SK-N-SH (cell line): ENCODE measurements around the gene PTPN5. TPM values are rescaled to one million over a fixed set of nuclear protein-coding genes. Genes with fewer than 3 reads are reported as not detected.

Experiments
- CTCF ChIA-PET: fragments of 300-600, 350-600 bp; formaldehyde crosslinking; extraction: SDS; loops from one replicate; lab custom pipeline; 2021; lab: Yijun Ruan, JAX
- POLR2A ChIA-PET: fragments of 350-600 bp; sonication (Branson Sonifier 250); formaldehyde crosslinking; extraction: SDS; loops from one replicate; lab custom pipeline; 2020; ENCODE audit warnings: antibody characterized with exemption, inconsistent platforms; lab: Yijun Ruan, JAX
- DNase-seq: peaks from one replicate; pipeline ENCODE4 v3.0.0; 2012
- H2AFZ ChIP-seq: fragments of 200-600 bp; sonication (generic); 2 replicates; pipeline ENCODE4 v1.8.1; 2016; ENCODE audit warnings: antibody characterized with exemption, mild to moderate bottlenecking, low read depth
- H3F3A ChIP-seq: fragments of 200-600 bp; sonication (generic); replicated peaks from 2 replicates; pipeline ENCODE3; 2016; ENCODE audit warnings: antibody characterized with exemption, mild to moderate bottlenecking; ENCODE audit not compliant: insufficient read depth
- H3K27ac ChIP-seq, 2 experiments: fragments of 200-500 bp in 1 of 2; fragments of 200-600 bp in 1 of 2; sonication (Bioruptor generic) in 1 of 2; sonication (generic), shearing (Covaris generic) in 1 of 2; 2 replicates each; pipeline versions ENCODE4 v1.5.1 to v1.6.1; 2014 to 2016; ENCODE audit warnings: low read depth in 2 of 2, inconsistent platforms in 1 of 2, low read length in 1 of 2, mild to moderate bottlenecking in 1 of 2, mixed read lengths in 1 of 2
- H3K27me3 ChIP-seq: fragments of 200-600 bp; sonication (generic), shearing (Covaris generic); 2 replicates; pipeline ENCODE4 v1.6.1; 2016; ENCODE audit warnings: mixed run types; ENCODE audit not compliant: insufficient read depth
- H3K36me3 ChIP-seq, 2 experiments: fragments of 200-500 bp in 1 of 2; fragments of 200-600 bp in 1 of 2; sonication (Bioruptor generic) in 1 of 2; sonication (generic) in 1 of 2; replicated peaks in 1 of 2; 2 replicates each; pipeline versions ENCODE3 to v1.5.1; 2014 to 2016; ENCODE audit warnings: low read length in 1 of 2, mild to moderate bottlenecking in 1 of 2; ENCODE audit not compliant: insufficient read depth in 2 of 2, control insufficient read depth in 1 of 2
- H3K4me1 ChIP-seq, 2 experiments: fragments of 200-500 bp in 1 of 2; fragments of 200-600 bp in 1 of 2; sonication (Bioruptor generic) in 1 of 2; sonication (generic), shearing (Covaris generic) in 1 of 2; 2 replicates each; pipeline versions ENCODE4 v1.5.1 to v1.6.1; 2014 to 2016; ENCODE audit warnings: low read depth in 1 of 2, low read length in 1 of 2, mixed run types in 1 of 2; ENCODE audit not compliant: insufficient read depth in 2 of 2, control insufficient read depth in 1 of 2
- H3K4me2 ChIP-seq: fragments of 200-600 bp; sonication (generic), shearing (Covaris generic); 2 replicates; pipeline ENCODE4 v1.6.1; 2017; ENCODE audit warnings: mixed run types
- H3K4me3 ChIP-seq, 2 experiments: fragments of 200-500 bp in 1 of 2; fragments of 200-600 bp in 1 of 2; sonication (Bioruptor generic) in 1 of 2; sonication (generic), shearing (Covaris generic) in 1 of 2; 2 replicates each; pipeline versions ENCODE4 v1.5.1 to v1.8.1; 2014 to 2016; ENCODE audit warnings: low read depth in 2 of 2, inconsistent platforms in 1 of 2, low read length in 1 of 2, mild to moderate bottlenecking in 1 of 2, mixed read lengths in 1 of 2, moderate library complexity in 1 of 2
- H3K79me2 ChIP-seq: fragments of 200-600 bp; sonication (generic); 2 replicates; pipeline ENCODE4 v1.8.1; 2017; ENCODE audit warnings: mild to moderate bottlenecking; ENCODE audit not compliant: insufficient read depth
- H3K9ac ChIP-seq: fragments of 200-600 bp; sonication (generic); 2 replicates; pipeline ENCODE4 v1.6.1; 2017; ENCODE audit warnings: mixed run types
- H3K9me2 ChIP-seq: fragments of 200-600 bp; sonication (generic); 2 replicates; pipeline ENCODE4 v1.6.1; 2017; ENCODE audit warnings: mixed run types
- H3K9me3 ChIP-seq: fragments of 200-600 bp; sonication (generic); 2 replicates; pipeline ENCODE4 v1.6.1; 2017; ENCODE audit warnings: mixed run types, mild to moderate bottlenecking, moderate library complexity
- H4K20me1 ChIP-seq: fragments of 200-600 bp; sonication (generic); 2 replicates; pipeline ENCODE4 v1.6.1; 2017; ENCODE audit warnings: mild to moderate bottlenecking, mixed run types; ENCODE audit not compliant: insufficient read depth
- FOSL2 ChIP-seq: IDR thresholded peaks from 2 replicates; pipeline ENCODE4 v1.4.0; 2012; ENCODE audit warnings: low read depth, mild to moderate bottlenecking, moderate library complexity, borderline replicate concordance
- FOXJ3 ChIP-seq: sonication (generic); formaldehyde crosslinking; IDR thresholded peaks from 2 replicates; pipeline ENCODE4 v1.5.1; 2020; ENCODE audit warnings: mild to moderate bottlenecking, missing genetic modification reagents
- GABPA ChIP-seq: IDR thresholded peaks from 2 replicates; pipeline ENCODE4 v1.4.0; 2012; ENCODE audit warnings: low read depth, mild to moderate bottlenecking
- GATA2 ChIP-seq: sonication (generic); formaldehyde crosslinking; IDR thresholded peaks from 2 replicates; pipeline ENCODE4 v1.5.0; 2020; ENCODE audit warnings: mild to moderate bottlenecking, missing genetic modification reagents
- JUND ChIP-seq: IDR thresholded peaks from 2 replicates; pipeline ENCODE4 v1.4.0; 2012
- NRF1 ChIP-seq: IDR thresholded peaks from 2 replicates; pipeline ENCODE4 v1.6.1; 2012; ENCODE audit warnings: low read depth, mild to moderate bottlenecking, low read length
- RXRA ChIP-seq: IDR thresholded peaks from 2 replicates; pipeline ENCODE4 v1.4.0; 2012; ENCODE audit warnings: low read depth, mild to moderate bottlenecking, borderline replicate concordance
- SIN3A ChIP-seq: IDR thresholded peaks from 2 replicates; pipeline ENCODE4 v1.6.1; 2012; ENCODE audit warnings: low read depth, mild to moderate bottlenecking, low read length, moderate library complexity, borderline replicate concordance
- YY1 ChIP-seq: IDR thresholded peaks from 2 replicates; pipeline ENCODE4 v1.4.0; 2012; ENCODE audit warnings: low read depth, mild to moderate bottlenecking
- WGBS: methylation state at CpG from one replicate; pipeline ENCODE4 v1.1.6; 2017; ENCODE audit warnings: low lambda C conversion rate; 5-methylcytosine and 5-hydroxymethylcytosine counted together
- polyA plus RNA-seq, 3 experiments: library from polyadenylated mRNA; depleted of rRNA; stranded (reverse); fragments of >200 nt; gene quantifications; 2 replicates each; pipeline ENCODE4 v1.2.3, GENCODE V29; 2012
- TF ChIP-seq, protein P1 (sequence below): IDR thresholded peaks from 2 replicates; pipeline ENCODE4 v1.4.0; 2012; ENCODE audit warnings: low read depth, borderline replicate concordance
- TF ChIP-seq, protein P2 (sequence below): fragments of 150-350 bp; IDR thresholded peaks from 2 replicates; pipeline ENCODE4 v1.6.1; 2017; ENCODE audit warnings: antibody characterized with exemption, low read length, low read depth, borderline replicate concordance
- TF ChIP-seq, protein P3 (sequence below): IDR thresholded peaks from 2 replicates; pipeline ENCODE4 v1.4.0; 2012; ENCODE audit warnings: low read depth, borderline replicate concordance
- TF ChIP-seq, protein P4 (sequence below): fragments of 200-600 bp; sonication (generic); IDR thresholded peaks from 2 replicates; pipeline ENCODE4 v1.6.1; 2017; ENCODE audit warnings: antibody characterized with exemption, mild to moderate bottlenecking, moderate library complexity

The PTPN5 gene
- polyA plus RNA-seq, 1 of the 3 experiments (the other 2 are of a cell fraction), result not detected

DNA sequence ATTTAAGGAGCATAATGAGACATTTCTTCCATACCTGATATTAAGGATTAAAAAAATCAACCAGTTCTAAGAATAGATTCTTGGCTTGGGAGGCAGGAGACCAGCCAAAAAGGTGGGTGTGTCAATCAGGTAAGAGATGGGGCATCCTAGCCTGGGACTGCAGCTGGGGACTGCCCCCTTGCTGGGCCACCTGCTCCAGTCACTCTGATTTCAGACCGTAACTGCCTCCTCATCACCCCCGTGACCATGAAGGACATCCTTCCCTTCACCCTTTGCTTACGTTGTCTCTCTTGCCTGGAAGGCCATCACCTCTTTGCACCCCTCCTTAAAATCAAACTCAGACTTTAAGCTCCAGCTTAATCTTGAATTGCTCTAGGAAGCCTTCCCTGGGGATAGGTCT, 17.9 kb downstream of the PTPN5 start:
- Histone ChIP-seq H2AFZ (no peak overlapping the region), H3K9me2 (no peaks in the 10 kb centered on the region), H3K27me3 (no peaks in the 10 kb centered on the region; the same call in 1 of the 2 replicates), H3K4me2 (no peak overlapping the region), H3K36me3 (no peaks in the 10 kb centered on the region), H3F3A (no peaks in the 10 kb centered on the region), H3K9ac (no peak overlapping the region)
- DNase-seq, result no peak
- TF ChIP-seq, protein P1, sequence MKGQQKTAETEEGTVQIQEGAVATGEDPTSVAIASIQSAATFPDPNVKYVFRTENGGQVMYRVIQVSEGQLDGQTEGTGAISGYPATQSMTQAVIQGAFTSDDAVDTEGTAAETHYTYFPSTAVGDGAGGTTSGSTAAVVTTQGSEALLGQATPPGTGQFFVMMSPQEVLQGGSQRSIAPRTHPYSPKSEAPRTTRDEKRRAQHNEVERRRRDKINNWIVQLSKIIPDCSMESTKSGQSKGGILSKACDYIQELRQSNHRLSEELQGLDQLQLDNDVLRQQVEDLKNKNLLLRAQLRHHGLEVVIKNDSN, result no peak
- TF ChIP-seq, protein P2, sequence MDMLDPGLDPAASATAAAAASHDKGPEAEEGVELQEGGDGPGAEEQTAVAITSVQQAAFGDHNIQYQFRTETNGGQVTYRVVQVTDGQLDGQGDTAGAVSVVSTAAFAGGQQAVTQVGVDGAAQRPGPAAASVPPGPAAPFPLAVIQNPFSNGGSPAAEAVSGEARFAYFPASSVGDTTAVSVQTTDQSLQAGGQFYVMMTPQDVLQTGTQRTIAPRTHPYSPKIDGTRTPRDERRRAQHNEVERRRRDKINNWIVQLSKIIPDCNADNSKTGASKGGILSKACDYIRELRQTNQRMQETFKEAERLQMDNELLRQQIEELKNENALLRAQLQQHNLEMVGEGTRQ, result no peak
- TF ChIP-seq JUND (no peak), FOSL2 (no peak), FOXJ3 (CRISPR knock-in tag) (no peak), SIN3A (no peak), GABPA (no peak), YY1 (no peak), GATA2 (CRISPR knock-in tag) (no peak), RXRA (no peak), NRF1 (no peak)
- TF ChIP-seq, protein P3, sequence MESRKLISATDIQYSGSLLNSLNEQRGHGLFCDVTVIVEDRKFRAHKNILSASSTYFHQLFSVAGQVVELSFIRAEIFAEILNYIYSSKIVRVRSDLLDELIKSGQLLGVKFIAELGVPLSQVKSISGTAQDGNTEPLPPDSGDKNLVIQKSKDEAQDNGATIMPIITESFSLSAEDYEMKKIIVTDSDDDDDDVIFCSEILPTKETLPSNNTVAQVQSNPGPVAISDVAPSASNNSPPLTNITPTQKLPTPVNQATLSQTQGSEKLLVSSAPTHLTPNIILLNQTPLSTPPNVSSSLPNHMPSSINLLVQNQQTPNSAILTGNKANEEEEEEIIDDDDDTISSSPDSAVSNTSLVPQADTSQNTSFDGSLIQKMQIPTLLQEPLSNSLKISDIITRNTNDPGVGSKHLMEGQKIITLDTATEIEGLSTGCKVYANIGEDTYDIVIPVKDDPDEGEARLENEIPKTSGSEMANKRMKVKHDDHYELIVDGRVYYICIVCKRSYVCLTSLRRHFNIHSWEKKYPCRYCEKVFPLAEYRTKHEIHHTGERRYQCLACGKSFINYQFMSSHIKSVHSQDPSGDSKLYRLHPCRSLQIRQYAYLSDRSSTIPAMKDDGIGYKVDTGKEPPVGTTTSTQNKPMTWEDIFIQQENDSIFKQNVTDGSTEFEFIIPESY, result no peak
- TF ChIP-seq, protein P4, sequence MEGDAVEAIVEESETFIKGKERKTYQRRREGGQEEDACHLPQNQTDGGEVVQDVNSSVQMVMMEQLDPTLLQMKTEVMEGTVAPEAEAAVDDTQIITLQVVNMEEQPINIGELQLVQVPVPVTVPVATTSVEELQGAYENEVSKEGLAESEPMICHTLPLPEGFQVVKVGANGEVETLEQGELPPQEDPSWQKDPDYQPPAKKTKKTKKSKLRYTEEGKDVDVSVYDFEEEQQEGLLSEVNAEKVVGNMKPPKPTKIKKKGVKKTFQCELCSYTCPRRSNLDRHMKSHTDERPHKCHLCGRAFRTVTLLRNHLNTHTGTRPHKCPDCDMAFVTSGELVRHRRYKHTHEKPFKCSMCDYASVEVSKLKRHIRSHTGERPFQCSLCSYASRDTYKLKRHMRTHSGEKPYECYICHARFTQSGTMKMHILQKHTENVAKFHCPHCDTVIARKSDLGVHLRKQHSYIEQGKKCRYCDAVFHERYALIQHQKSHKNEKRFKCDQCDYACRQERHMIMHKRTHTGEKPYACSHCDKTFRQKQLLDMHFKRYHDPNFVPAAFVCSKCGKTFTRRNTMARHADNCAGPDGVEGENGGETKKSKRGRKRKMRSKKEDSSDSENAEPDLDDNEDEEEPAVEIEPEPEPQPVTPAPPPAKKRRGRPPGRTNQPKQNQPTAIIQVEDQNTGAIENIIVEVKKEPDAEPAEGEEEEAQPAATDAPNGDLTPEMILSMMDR, result no peak
- TF ChIP-seq, all 33 proteins: peak for 0
- ChIA-PET POLR2A (no interaction called here), CTCF (interaction anchor here (0.8 to 9.1 kb wide), 8 partner anchors 8 to 79 kb away, joined by 3 to 185 read pairs (median 8); partner anchors contain the start of gene PTPN5)
- 61% methylated on average over 3 of the region's 3 CpGs for WGBS
- Histone ChIP-seq H3K4me3 (no peak overlapping the region), H3K4me1 (no peaks in the 10 kb centered on the region), H3K79me2 (no peaks in the 10 kb centered on the region), H4K20me1 (no peaks in the 10 kb centered on the region), H3K9me3 (no peaks in the 10 kb centered on the region), H3K27ac (no peak overlapping the region)
